Measurements from ENCODE around the gene CACNA1D.

DNA sequence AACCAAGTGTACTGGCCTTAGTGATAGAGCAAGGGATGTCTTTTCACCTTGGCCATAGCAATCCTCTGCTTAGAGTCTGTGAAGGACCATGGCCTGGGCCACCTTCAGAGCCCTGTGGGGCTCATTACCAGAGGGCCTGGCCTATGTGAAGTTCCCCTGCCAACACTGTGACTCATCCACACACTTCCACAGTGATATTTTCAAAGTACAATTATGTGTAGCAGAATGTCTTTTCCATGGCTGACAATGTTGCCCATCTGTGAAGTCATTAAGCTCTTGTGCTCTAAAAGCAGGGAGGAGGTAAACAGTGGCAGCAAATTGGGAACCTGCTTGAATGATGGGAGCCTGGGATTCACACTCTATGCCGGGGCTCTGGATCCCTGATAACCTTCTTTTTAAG, 12.2 kb upstream of the CACNA1D start:
- TF ChIP-seq, protein P1, sequence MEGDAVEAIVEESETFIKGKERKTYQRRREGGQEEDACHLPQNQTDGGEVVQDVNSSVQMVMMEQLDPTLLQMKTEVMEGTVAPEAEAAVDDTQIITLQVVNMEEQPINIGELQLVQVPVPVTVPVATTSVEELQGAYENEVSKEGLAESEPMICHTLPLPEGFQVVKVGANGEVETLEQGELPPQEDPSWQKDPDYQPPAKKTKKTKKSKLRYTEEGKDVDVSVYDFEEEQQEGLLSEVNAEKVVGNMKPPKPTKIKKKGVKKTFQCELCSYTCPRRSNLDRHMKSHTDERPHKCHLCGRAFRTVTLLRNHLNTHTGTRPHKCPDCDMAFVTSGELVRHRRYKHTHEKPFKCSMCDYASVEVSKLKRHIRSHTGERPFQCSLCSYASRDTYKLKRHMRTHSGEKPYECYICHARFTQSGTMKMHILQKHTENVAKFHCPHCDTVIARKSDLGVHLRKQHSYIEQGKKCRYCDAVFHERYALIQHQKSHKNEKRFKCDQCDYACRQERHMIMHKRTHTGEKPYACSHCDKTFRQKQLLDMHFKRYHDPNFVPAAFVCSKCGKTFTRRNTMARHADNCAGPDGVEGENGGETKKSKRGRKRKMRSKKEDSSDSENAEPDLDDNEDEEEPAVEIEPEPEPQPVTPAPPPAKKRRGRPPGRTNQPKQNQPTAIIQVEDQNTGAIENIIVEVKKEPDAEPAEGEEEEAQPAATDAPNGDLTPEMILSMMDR (conservative IDR thresholded peaks at IDR 0.05): no peak
- TF ChIP-seq ZFX (IDR thresholded peaks at IDR 0.05): no peak

Data from C4-2B (cell line).